GM19043 (cell line): ENCODE results near the gene RNASE1.
"Not testable (repeated sequence)": the region's sequence is repeated elsewhere in the genome, so short reads cannot be mapped to it uniquely, and the experiment has no call there.

ENCODE experiments used
- ATAC-seq: cut with Tn5 transposase; IDR thresholded peaks from one replicate; pipeline ENCODE4 v1.9.1; 2021; ENCODE audit warnings: low read depth; ENCODE audit not compliant: unreplicated experiment

Gene RNASE1

GRCh38 chr14:20775901-20776300 is 26.7 kb downstream of the RNASE1 start:
- ATAC-seq: no peak

- no peak for ATAC-seq
Measured at GRCh38 chr14:20775043-20775442, 27.6 kb downstream of the RNASE1 start.

GRCh38 chr14:20774258-20774824 is 28.3 kb downstream of the RNASE1 start:
- ATAC-seq: no peak

GRCh38 chr14:20772650-20773049 is 30.0 kb downstream of the RNASE1 start:
- no peak for ATAC-seq

GRCh38 chr14:20769421-20769820 is 33.2 kb downstream of the RNASE1 start:
- no peak for ATAC-seq

- ATAC-seq: no peak
Measured at GRCh38 chr14:20768593-20768892, 34.1 kb downstream of the RNASE1 start.

GRCh38 chr14:20760950-20761349 is 41.7 kb downstream of the RNASE1 start:
- no peak for ATAC-seq

GRCh38 chr14:20759465-20759864 is 43.2 kb downstream of the RNASE1 start:
- not testable (repeated sequence) for ATAC-seq

- no peak for ATAC-seq
Measured at GRCh38 chr14:20757965-20758364, 44.7 kb downstream of the RNASE1 start.

- no peak for ATAC-seq
Measured at GRCh38 chr14:20755037-20755436, 47.6 kb downstream of the RNASE1 start.

- no peak for ATAC-seq
Measured at GRCh38 chr14:20754308-20754707, 48.3 kb downstream of the RNASE1 start.

GRCh38 chr14:20751963-20752562 is 50.6 kb downstream of the RNASE1 start:
- no peak for ATAC-seq
